Spinal cord (tissue), 10 donors: ENCODE data around the gene SNAP47. TPM values are rescaled to one million over a fixed set of nuclear protein-coding genes. Genes with fewer than 3 reads are reported as not detected.

ENCODE experiments used
- DNase-seq, 6 donors: peaks; one replicate each; pipeline versions ENCODE4 v3.0.0 to v3.0.0-alpha.2; 2013 to 2015; ENCODE audit warnings: low spot score in 6 of 6, low read depth in 4 of 6
- H3K27ac ChIP-seq: one replicate; pipeline ENCODE4 v1.5.1; 2013; ENCODE audit warnings: low read depth, low read length, control low read depth
- H3K27me3 ChIP-seq: one replicate; pipeline ENCODE4 v1.6.1; 2013; ENCODE audit warnings: low read length; ENCODE audit not compliant: control insufficient read depth, insufficient read depth
- H3K36me3 ChIP-seq: one replicate; pipeline ENCODE4 v1.6.1; 2013; ENCODE audit warnings: low read length; ENCODE audit not compliant: control insufficient read depth, insufficient read depth
- H3K4me1 ChIP-seq: one replicate; pipeline ENCODE4 v1.6.1; 2013; ENCODE audit warnings: low read length; ENCODE audit not compliant: control insufficient read depth, insufficient read depth
- H3K4me3 ChIP-seq: one replicate; pipeline ENCODE4 v1.5.1; 2013; ENCODE audit warnings: low read depth, low read length, control low read depth
- H3K9me3 ChIP-seq: one replicate; pipeline ENCODE4 v1.6.1; 2013; ENCODE audit warnings: low read length; ENCODE audit not compliant: control insufficient read depth, insufficient read depth
- WGBS: methylation state at CpG from one replicate; pipeline ENCODE4 v1.1.5; 2013; ENCODE audit warnings: missing lambda C conversion rate; ENCODE audit not compliant: insufficient coverage; 5-methylcytosine and 5-hydroxymethylcytosine counted together
- polyA plus RNA-seq, 2 donors: library from polyadenylated mRNA; unstranded; fragments of 120-200 nt; gene quantifications; one replicate each; pipeline ENCODE4 v1.2.1, GENCODE V29; 2013; ENCODE audit not compliant: insufficient read length in 2 of 2
- total RNA-seq, 2 donors: library from RNA; depleted of rRNA in 1 of 2; stranded (reverse); fragments of 120-200 nt in 1 of 2; fragments of >200 nt in 1 of 2; gene quantifications; one replicate each; pipeline versions ENCODE4 v1.2.3 to v1.2.4, GENCODE V29; 2013 to 2014
- donor health status: healthy.

The SNAP47 gene
- total and polyA plus RNA-seq, 4 donors, result 53.8 to 66.4 (median 58.3) TPM

DNA sequence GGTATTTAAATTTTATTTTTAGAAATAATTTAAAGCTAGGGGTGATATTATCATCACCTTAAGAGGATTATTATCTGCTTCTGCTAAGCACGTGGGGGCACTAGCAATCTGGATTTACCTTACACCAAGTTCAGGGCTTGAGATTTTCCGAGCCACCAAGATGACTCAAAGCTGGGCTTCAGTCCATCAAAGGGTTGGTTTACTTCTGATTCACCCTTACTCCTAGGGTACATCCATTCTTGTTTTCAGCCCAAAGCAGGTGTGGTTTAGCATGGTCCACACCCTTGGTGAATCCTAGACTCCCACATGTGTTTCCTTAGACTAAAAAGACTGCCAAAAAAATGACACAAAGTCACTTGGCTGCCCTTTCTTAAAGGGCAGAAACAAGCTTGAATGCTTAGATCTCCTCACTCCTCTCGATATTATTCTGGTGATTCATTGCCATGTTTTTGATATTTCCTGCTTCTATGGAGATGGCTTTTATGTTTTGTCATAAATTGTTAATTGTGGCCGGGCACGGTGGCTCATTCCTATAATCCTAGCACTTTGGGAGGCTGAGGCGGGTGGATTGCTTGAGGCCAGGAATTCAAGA, 70.5 kb downstream of the SNAP47 start:
- no peaks in the 10 kb centered on the region for H3K27me3 ChIP-seq
- no peak overlapping the region for H3K27ac ChIP-seq
- no peak for DNase-seq
- no peak overlapping the region for H3K4me3 ChIP-seq
- H3K9me3 ChIP-seq, result no peaks in the 10 kb centered on the region
- no peaks in the 10 kb centered on the region for H3K4me1 ChIP-seq
- 91% methylated on average over 5 of the region's 6 CpGs for WGBS
- no peaks in the 10 kb centered on the region for H3K36me3 ChIP-seq

DNA sequence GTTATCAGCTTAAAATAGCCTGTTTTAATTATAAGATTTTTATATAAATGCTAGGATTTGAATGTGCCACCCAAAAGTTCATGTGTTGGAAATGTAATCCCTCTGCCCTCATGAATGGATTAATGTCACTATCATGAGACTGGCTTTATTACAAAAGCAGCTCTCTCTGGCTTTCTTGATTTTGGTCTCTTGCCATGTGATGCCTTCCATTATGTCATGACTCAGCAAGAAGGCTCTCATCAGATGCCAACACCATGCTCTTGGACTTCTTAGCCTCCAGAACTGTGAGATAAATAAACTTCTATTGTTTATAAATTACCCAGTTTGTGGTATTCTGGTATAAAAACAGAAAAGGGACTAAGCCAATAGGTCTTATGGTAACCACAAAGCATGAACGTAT, 73.3 kb downstream of the SNAP47 start:
- H3K4me1 ChIP-seq, result no peaks in the 10 kb centered on the region
- H3K27me3 ChIP-seq, result no peaks in the 10 kb centered on the region
- H3K27ac ChIP-seq, result no peak overlapping the region
- no CpG with 5 or more reads among the region's 1 CpG for WGBS
- H3K36me3 ChIP-seq, result no peaks in the 10 kb centered on the region
- no peak overlapping the region for H3K4me3 ChIP-seq
- H3K9me3 ChIP-seq, result peaks cover under 1% of the 10 kb centered on the region
- no peak for DNase-seq

DNA sequence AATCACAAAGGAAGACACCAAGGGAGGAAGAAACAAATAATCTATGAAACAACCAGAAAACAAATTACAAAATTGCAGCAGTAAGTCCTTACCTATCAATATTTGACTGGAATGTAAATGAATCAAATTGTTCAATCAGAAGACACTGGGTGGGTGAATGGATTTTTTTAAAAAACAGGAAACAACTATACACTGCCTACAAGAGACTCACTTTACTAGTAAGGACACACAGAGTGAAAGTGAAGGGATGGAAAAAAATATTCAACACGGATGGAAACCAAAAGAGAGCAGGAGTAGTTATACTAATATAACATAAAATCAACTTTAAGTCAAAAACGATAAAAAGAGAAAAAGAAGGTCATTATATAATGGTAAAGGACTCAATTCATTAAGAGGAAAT, 73.8 kb downstream of the SNAP47 start:
- no peak overlapping the region for H3K27ac ChIP-seq
- WGBS, result no CpG with 5 or more reads among the region's 2 CpGs
- H3K9me3 ChIP-seq, result peaks cover 5% of the 10 kb centered on the region
- H3K36me3 ChIP-seq, result no peaks in the 10 kb centered on the region
- H3K4me1 ChIP-seq, result no peaks in the 10 kb centered on the region
- no peak overlapping the region for H3K4me3 ChIP-seq
- no peak for DNase-seq
- H3K27me3 ChIP-seq, result no peaks in the 10 kb centered on the region

DNA sequence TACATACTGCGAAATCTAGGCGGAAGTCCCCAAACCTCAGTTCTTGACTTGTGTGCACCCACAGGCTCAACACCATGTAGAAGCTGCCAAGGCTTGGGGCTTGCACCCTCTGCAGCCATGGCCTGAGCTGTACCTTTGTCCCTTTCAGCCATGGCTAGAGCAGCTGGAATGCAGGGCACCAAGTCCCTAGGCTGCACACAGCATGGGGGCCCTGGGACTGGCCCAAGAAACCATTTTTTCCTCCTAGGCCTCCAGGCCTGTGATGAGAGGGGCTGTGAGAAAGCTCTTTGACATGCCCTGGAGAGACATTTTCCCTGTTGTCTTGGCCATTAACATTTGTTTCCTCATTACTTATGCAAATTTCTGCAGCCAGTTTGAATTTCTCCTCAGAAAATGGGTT, 78.7 kb downstream of the SNAP47 start:
- H3K36me3 ChIP-seq, result no peaks in the 10 kb centered on the region

DNA sequence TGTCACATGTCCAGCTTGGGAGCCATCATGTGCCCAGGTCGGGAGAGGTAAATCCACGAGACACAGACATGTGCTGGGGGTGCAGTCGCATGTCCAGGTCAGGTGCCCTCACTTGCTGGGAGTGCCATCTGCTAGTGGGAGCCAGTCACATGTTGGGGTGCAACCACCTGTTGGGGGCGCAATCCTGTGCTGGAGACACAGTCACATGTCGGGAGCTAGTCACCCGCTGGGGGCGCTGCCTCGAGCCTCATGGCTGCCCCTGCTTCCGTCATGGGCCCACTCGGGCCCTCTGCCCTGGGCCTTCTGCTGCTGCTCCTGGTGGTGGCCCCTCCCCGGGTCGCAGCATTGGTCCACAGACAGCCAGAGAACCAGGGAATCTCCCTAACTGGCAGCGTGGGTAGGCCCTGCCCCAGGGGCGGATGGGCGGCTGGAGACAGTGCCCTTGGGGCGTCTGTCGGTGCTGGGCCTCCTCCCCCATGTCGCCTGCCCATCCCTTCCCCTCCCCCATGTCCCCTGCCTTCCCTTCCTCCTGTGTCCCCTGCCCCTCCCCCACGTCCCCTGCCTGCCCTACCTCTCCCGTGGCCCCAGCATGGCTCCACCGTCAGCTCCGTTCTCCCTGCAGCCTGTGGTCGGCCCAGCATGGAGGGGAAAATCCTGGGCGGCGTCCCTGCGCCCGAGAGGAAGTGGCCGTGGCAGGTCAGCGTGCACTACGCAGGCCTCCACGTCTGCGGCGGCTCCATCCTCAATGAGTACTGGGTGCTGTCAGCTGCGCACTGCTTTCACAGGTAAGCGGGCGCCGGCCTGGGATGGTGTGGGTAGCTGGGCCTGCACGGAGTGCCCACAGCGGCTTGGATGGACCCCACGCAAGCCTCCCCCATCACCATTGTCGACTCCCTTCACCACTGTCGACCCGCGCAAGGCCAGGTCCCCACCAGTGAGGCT, 80.5 kb downstream of the SNAP47 start, which contains the start of gene PRSS38:
Gene PRSS38, plus strand, starts transcription at position 208 of the 942 bp plus-strand sequence. Its CDS starts 42 bp downstream, at position 250.
- Histone ChIP-seq H3K4me3 (no peak within 1 kb of the TSS), H3K9me3 (peaks cover 5% of the 10 kb centered on the region), H3K27ac (no peak within 1 kb of the TSS), H3K36me3 (no peaks in the 10 kb centered on the region), H3K4me1 (no peaks in the 10 kb centered on the region), H3K27me3 (no peaks in the 10 kb centered on the region)
- 89% methylated on average over 40 of the region's 44 CpGs for WGBS
- no peak for DNase-seq

More for the DNA sequence above, 78.7 kb downstream of the SNAP47 start:
- no peak for DNase-seq
- H3K9me3 ChIP-seq, result peaks cover 5% of the 10 kb centered on the region
- 98% methylated on average over 2 of the region's 2 CpGs for WGBS
- H3K4me3 ChIP-seq, result no peak overlapping the region
- no peak overlapping the region for H3K27ac ChIP-seq
- no peaks in the 10 kb centered on the region for H3K4me1 ChIP-seq
- H3K27me3 ChIP-seq, result no peaks in the 10 kb centered on the region

DNA sequence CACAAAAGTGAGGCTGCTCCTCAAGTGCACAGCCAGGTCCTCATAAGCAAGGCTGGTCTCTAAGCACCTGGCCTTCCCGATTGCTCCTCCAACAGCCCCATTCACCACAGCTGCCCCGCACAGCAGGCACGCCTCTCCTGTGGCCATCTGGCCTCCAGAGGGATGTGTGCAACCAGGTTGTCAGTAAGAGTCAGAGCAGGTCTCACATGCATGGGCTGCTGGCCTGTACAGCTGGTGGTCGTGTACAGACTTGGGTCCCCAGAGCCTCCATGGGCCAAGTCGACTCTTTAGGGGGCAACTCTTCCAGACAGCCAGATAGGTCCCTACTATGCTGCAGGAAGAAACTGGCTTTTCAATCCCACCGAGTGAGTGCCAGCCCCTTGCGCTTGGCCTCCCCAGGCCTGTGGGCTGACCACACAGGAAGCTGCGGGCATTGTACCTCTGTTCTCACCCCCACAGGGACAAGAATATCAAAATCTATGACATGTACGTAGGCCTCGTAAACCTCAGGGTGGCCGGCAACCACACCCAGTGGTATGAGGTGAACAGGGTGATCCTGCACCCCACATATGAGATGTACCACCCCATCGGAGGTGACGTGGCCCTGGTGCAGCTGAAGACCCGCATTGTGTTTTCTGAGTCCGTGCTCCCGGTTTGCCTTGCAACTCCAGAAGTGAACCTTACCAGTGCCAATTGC, 81.7 kb downstream of the SNAP47 start:
- whole genome bisulfite sequencing, result 92% methylated on average over 14 of the region's 16 CpGs

DNA sequence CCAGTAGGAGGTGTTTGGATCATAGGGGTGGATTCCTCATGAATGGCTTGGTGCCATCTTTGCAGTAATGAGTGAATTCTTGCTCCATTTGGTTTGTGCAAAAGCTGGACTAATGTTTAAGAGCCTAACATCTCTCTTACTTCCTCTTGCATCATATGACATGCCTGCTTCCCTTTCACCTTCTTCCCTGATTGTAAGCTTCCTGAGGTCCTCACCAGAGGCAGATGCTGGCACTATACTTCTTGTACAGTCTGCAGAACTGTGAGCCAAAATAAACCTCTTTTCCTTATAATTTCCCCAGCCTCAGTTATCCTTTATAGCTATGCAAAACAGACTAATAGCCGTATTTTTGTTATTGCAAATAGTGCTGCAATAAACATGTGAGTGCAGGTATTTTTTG, 88.3 kb downstream of the SNAP47 start:
- H3K9me3 ChIP-seq, result peaks cover 2% of the 10 kb centered on the region
- WGBS, result no CpG with 5 or more reads among the region's 1 CpG
- no peaks in the 10 kb centered on the region for H3K36me3 ChIP-seq
- H3K27ac ChIP-seq, result no peak overlapping the region
- H3K27me3 ChIP-seq, result no peaks in the 10 kb centered on the region
- H3K4me1 ChIP-seq, result no peaks in the 10 kb centered on the region
- no peak overlapping the region for H3K4me3 ChIP-seq
- no peak for DNase-seq

More for the DNA sequence above, 81.7 kb downstream of the SNAP47 start:
- Histone ChIP-seq H3K4me3 (no peak overlapping the region), H3K27ac (no peak overlapping the region), H3K4me1 (no peaks in the 10 kb centered on the region), H3K27me3 (no peaks in the 10 kb centered on the region), H3K36me3 (no peaks in the 10 kb centered on the region), H3K9me3 (peaks cover 7% of the 10 kb centered on the region)
- no peak for DNase-seq

DNA sequence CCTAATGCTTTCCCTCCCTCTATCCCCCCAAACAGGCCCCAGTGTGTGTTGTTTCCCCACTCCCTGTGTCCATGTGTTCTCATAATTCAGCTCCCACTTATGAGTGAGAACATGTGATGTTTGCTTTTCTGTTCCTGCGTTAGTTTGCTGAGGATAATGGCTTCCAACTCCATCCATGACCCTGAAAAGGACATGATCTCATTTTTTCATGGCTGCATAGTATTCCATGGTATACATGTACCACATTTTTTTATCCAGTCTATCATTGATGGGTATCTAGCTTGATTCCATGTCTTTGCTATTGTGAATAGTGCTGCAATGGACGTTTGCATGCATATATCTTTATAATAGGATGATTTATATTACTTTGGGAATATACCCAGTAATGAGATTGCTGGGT, 89.0 kb downstream of the SNAP47 start:
- no peaks in the 10 kb centered on the region for H3K36me3 ChIP-seq
- peaks cover 3% of the 10 kb centered on the region for H3K9me3 ChIP-seq
- H3K27me3 ChIP-seq, result no peaks in the 10 kb centered on the region
- H3K27ac ChIP-seq, result no peak overlapping the region
- H3K4me3 ChIP-seq, result no peak overlapping the region
- DNase-seq, result no peak
- no CpG with 5 or more reads among the region's 2 CpGs for WGBS
- H3K4me1 ChIP-seq, result no peaks in the 10 kb centered on the region

DNA sequence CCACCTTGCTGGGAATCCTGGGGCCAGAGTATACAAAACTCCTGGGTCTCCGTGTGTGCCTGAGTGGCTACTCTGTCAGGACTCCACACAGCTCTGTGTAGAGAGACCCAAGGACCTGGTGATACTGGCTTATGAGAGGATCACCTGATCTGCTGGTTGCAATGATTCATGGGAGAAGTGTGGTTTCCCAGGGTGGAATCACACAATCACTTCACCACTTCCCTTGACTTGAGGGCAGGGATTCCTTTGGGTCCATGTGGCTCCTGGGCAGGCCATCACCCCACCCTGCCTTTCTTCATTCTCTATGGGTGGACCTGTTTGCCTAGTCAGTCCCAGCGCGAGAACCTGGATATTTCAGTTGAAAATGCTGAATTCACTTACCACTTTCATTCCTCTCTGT, 93.6 kb downstream of the SNAP47 start:
- H3K27ac ChIP-seq, result no peak overlapping the region
- no peak overlapping the region for H3K4me3 ChIP-seq
- DNase-seq, result no peak
- 90% methylated on average over 2 of the region's 3 CpGs for WGBS
- H3K27me3 ChIP-seq, result no peaks in the 10 kb centered on the region
- peaks cover 1% of the 10 kb centered on the region for H3K9me3 ChIP-seq
- no peaks in the 10 kb centered on the region for H3K4me1 ChIP-seq
- H3K36me3 ChIP-seq, result no peaks in the 10 kb centered on the region
